HG03354 (cell line): ENCODE data around the gene C14orf119.
"Not testable (repeated sequence)": the region's sequence is repeated elsewhere in the genome, so short reads cannot be mapped to it uniquely, and the experiment has no call there.

ENCODE experiments used
- ATAC-seq: cut with Tn5 transposase; IDR thresholded peaks from one replicate; pipeline ENCODE4 v1.9.1; 2021; ENCODE audit warnings: mild to moderate bottlenecking; ENCODE audit not compliant: unreplicated experiment, poor library complexity, severe bottlenecking

C14orf119 gene

DNA sequence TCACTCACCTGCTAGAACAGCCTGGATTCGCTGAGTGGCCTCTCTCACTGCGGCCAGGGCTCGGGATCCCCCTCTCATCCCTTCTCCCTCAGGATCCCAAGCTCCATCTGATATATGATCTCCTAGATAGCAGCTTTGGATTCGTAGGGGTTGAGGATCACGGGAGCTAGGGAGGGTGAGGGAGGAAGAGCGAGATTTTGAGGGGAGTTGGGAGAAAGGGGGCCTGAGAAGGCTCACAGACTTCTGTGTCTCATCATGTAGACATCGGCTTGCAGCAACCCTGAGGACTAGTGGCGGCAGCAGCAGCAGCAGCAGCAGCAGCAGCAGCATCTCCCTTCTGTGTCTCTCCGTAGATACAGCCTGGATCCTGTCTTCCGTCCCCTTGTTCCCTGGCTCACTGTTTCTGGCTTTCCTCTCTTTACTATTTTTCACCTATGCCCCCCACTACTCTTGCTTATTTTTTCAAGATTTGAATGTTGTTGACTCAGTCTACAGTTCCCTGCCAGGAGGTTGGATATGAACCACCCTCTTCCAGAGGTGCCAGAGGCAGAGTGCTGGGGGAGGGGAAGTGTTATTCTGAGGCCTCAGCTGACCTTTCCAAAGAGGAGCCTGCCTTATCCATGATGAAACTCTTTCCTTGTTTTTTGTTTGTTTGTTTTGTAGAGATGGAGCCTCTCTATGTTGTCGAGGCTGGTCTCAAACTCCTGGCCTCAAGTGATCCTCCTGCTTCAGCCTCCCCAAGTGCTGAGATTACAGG, 9.5 kb downstream of the C14orf119 start, which contains the start of gene CIROP:
CIROP (minus strand) TSS at position 399 of the 757 bp plus-strand sequence; CDS start at position 330, 69 bp downstream.
- ATAC-seq = no peak

- no peak for ATAC-seq
These were observed 10.1 kb downstream of the C14orf119 start for GRCh38 chr14:23105348-23105824.

- ATAC-seq = no peak
These were observed 11.4 kb downstream of the C14orf119 start for GRCh38 chr14:23106747-23107045.

GRCh38 chr14:23107620-23108019, 12.3 kb downstream of the C14orf119 start:
- not testable (repeated sequence) for ATAC-seq

- not testable (repeated sequence) for ATAC-seq
These were observed 12.9 kb downstream of the C14orf119 start for GRCh38 chr14:23108169-23108568.

- ATAC-seq = no peak
These were observed 14.5 kb downstream of the C14orf119 start for GRCh38 chr14:23109769-23110168.

- no peak for ATAC-seq
These were observed 15.5 kb downstream of the C14orf119 start for GRCh38 chr14:23110579-23111365.

DNA sequence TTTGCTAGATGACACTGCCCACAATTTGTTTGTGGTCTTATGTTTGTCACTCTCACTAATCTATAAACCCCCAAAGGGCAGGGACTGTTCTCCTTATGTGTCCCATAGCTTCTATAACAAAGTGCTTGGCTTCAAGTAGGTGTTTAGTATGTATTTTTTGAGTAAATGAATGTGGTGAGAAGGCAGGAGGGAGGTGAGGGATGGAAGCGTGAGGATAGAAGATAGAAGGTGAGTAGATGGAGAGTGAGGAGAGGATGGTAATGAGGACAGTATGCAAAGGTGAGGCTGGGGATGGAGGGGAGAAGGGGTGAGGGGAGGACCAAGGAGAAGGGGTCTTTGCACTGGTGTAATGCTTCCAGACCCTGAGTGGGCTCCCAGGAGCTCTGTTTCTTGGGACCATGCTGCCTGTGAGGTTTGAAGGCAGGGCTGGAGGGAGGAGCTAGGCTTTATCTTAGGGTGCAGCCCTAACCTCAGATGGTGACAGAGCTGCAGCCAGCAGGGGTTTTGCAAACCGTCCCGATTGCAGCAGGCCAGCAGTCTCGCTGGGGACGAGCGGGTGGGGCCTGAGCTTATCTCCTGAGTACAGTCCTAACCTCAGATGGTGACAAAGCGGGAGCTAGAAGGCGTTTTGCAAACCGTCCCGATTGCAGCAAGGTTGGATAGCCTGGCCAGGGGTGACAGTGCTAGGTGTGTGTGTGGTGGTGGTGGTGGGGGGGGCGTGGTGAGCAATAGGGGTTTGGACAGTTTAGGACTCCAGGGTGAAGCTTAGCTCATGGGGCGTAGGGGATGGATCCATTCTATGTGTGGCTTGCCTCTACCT, 17.3 kb downstream of the C14orf119 start:
- no peak for ATAC-seq

GRCh38 chr14:23113431-23114119, 18.3 kb downstream of the C14orf119 start:
- ATAC-seq = no peak

DNA sequence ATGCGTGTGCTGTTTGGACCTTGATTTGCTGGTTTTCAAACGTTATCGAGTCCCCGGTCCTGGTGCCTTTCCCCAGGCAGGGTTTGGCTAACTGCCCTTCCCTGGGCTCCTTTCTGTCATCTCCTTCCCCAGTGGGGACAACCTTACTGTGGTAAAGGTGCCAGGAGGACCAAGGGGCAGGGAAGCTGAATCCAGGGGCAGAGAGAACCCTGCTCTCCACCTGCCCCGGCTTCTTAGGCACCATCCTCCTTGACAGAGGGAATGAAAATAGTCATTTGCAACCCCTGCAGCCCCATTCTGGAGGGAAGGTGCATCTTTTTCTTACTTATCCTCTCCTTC, 18.8 kb downstream of the C14orf119 start:
- ATAC-seq = no peak

DNA sequence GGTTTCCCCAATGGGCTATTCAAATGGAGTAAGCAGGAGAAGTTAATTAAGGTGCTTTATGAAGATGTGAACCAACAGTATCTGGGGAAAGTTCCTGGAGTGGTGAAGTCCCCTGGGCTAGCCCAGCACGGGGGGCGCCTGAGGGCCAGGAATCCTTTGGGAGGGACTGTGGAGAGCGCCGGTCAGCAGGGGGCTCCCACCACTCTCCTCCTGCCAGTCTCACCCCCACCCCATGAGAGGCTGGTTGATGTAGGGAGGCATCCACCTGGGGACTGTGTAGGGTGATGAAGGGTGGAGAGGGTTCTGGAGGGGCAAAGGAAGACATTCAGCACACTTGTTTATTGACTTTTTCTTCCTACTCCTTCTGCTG, 19.3 kb downstream of the C14orf119 start:
- ATAC-seq = no peak

DNA sequence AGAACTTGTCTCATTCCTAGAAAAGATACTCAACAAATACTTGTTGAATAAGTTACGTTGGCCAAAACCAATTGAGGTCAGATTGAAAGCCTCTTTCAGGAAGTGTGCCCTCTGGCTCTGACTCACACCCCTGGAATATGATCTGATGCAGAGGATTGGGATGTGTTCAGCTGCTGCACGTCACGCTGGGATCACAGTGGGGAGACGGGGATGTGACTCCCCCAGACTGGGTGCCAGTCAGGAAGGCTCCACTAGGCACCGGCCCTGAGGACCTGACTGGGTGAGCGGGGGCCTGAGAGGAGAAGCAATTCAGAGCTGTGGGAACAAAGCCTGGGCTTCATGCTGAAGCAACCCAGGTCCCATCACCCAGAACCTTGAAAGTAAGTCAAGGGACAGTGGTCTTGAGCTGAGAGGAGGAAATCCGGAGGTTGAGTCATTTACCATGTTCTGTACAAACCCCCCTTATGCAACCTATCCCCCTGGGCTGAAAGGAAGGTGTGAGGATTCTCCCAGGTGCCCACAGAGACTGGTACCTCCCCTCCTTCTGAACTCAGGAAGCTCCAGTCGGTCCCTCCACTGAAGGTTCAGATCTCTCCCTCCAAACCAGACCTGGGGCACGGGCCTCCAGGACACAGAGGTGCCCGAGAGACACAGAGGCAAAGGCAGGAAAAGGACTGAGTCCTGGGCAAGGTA, 19.9 kb downstream of the C14orf119 start:
- no peak for ATAC-seq

- no peak for ATAC-seq
These were observed 20.6 kb downstream of the C14orf119 start for GRCh38 chr14:23115918-23116317.

GRCh38 chr14:23117371-23118020, 22.2 kb downstream of the C14orf119 start:
- ATAC-seq = no peak

DNA sequence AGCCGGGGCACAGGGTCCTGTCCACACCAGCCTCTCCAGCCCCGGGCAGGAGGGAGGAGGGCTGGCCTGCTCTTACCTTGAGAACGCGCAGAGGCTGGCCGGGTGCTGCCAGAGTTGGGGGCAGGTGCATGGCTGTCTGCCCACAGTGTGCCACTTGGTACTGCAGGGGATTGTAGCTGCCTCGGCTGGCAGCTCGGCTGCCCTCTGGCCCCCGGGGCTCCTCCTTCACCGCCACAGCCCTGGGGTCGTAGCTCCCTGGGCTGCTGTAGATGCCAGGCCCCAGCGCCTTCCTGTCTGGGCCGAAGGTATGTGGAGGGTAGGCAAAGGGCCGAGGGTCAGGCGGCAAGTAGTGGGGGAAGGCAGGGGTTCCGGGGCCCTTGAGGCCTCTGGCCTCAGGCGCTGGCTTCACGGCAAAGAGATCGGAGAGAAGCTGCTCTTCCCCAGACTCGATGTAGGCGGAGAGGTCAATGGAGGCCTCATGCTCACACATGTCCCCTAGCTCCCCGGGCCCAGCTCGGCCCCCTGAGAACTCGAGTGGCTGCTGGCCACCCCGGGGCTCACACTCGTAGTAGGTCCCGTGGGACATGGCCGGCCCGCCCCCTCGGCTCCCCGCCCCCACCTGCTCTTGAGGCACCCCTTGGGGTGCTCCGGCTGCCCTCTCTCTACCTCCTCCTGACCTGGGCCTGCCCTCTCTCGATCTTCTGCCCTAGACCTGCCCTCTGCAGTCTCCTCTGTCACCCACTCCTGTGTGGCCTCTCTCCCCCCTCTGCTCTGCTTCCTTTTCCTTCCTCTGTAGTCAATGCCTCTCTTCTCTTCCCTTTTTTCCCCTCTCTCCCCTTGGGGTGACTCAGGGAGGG, 23.4 kb downstream of the C14orf119 start, which contains the start of gene CEBPE:
CEBPE (minus strand) TSS at position 750 of the 857 bp plus-strand sequence; CDS start at position 586, 164 bp downstream.
- ATAC-seq = no peak

- no peak for ATAC-seq
These were observed 24.3 kb downstream of the C14orf119 start for GRCh38 chr14:23119363-23120327.
